H9 (cell line): Measurements from ENCODE around the gene CHORDC1. TPM values are rescaled to one million over a fixed set of nuclear protein-coding genes. Genes with fewer than 3 reads are reported as not detected.
"Not testable (repeated sequence)": the region's sequence is repeated elsewhere in the genome, so short reads cannot be mapped to it uniquely, and the experiment has no call there.

Source experiments
- DNase-seq: peaks from one replicate; pipeline ENCODE4 v3.0.0-alpha.2; 2017
- H2AFZ ChIP-seq: one replicate; pipeline ENCODE4 v1.6.1; 2013; ENCODE audit warnings: mild to moderate bottlenecking, low read length, control low read depth, moderate library complexity
- H2AK5ac ChIP-seq: 2 replicates; pipeline ENCODE4 v1.6.1; 2013; ENCODE audit warnings: low read length, control low read depth, mixed read lengths; ENCODE audit not compliant: insufficient read length
- H2BK120ac ChIP-seq: one replicate; pipeline ENCODE4 v1.6.1; 2013; ENCODE audit warnings: low read depth, mild to moderate bottlenecking, low read length, control low read depth, inconsistent platforms; ENCODE audit not compliant: poor library complexity, severe bottlenecking
- H2BK12ac ChIP-seq: 2 replicates; pipeline ENCODE4 v1.6.1; 2013; ENCODE audit warnings: low read length, control low read depth, mixed read lengths, low read depth; ENCODE audit not compliant: insufficient read length
- H2BK15ac ChIP-seq: 2 replicates; pipeline ENCODE4 v1.6.1; 2013; ENCODE audit warnings: low read depth, low read length, control low read depth
- H2BK20ac ChIP-seq: one replicate; pipeline ENCODE4 v1.6.1; 2013; ENCODE audit warnings: low read depth, mild to moderate bottlenecking, low read length, control low read depth, inconsistent platforms; ENCODE audit not compliant: poor library complexity, severe bottlenecking
- H2BK5ac ChIP-seq: 2 replicates; pipeline ENCODE4 v1.6.1; 2013; ENCODE audit warnings: low read length, control low read depth, mixed read lengths; ENCODE audit not compliant: insufficient read length
- H3K14ac ChIP-seq: 2 replicates; pipeline ENCODE4 v1.6.1; 2013; ENCODE audit warnings: low read length, control low read depth; ENCODE audit not compliant: insufficient read depth
- H3K18ac ChIP-seq: 2 replicates; pipeline ENCODE4 v1.6.1; 2013; ENCODE audit warnings: low read depth, mild to moderate bottlenecking, mixed read lengths, low read length, control low read depth; ENCODE audit not compliant: insufficient read length
- H3K23ac ChIP-seq: 2 replicates; pipeline ENCODE4 v1.6.1; 2013; ENCODE audit warnings: low read length, control low read depth, mixed read lengths, low read depth; ENCODE audit not compliant: insufficient read length
- H3K23me2 ChIP-seq: 2 replicates; pipeline ENCODE4 v1.6.1; 2013; ENCODE audit warnings: low read depth, mild to moderate bottlenecking, mixed read lengths, low read length, control low read depth; ENCODE audit not compliant: insufficient read length, poor library complexity, severe bottlenecking
- H3K27ac ChIP-seq: 2 replicates; pipeline ENCODE4 v1.5.1; 2013; ENCODE audit warnings: low read length, control low read depth, mixed read lengths, low read depth; ENCODE audit not compliant: insufficient read length
- H3K27me3 ChIP-seq: 2 replicates; pipeline ENCODE4 v1.6.1; 2013; ENCODE audit warnings: low read length, control low read depth, inconsistent platforms; ENCODE audit not compliant: insufficient read depth
- H3K4ac ChIP-seq: 2 replicates; pipeline ENCODE4 v1.6.1; 2013; ENCODE audit warnings: low read depth, mild to moderate bottlenecking, control low read depth, inconsistent platforms, low read length, moderate library complexity
- H3K4me1 ChIP-seq: 2 replicates; pipeline ENCODE4 v1.6.1; 2013; ENCODE audit warnings: low read length, control low read depth, inconsistent platforms; ENCODE audit not compliant: insufficient read depth
- H3K4me2 ChIP-seq: 2 replicates; pipeline ENCODE4 v1.6.1; 2013; ENCODE audit warnings: low read length, control low read depth, mixed read lengths; ENCODE audit not compliant: insufficient read length, insufficient read depth
- H3K56ac ChIP-seq: 2 replicates; pipeline ENCODE4 v1.6.1; 2013; ENCODE audit warnings: low read depth, mild to moderate bottlenecking, mixed read lengths, low read length, control low read depth; ENCODE audit not compliant: insufficient read length
- H3K79me1 ChIP-seq: 2 replicates; pipeline ENCODE4 v1.6.1; 2013; ENCODE audit warnings: low read depth, mild to moderate bottlenecking, moderate library complexity, low read length, control low read depth, inconsistent platforms; ENCODE audit not compliant: insufficient read depth, poor library complexity, severe bottlenecking
- H3K79me2 ChIP-seq: 2 replicates; pipeline ENCODE4 v1.6.1; 2013; ENCODE audit warnings: low read length, control low read depth, inconsistent platforms; ENCODE audit not compliant: insufficient read depth
- H3K9ac ChIP-seq: 2 replicates; pipeline ENCODE4 v1.6.1; 2013; ENCODE audit warnings: low read length, control low read depth, mixed read lengths; ENCODE audit not compliant: insufficient read length; ENCODE audit errors: extremely low read depth
- H3K9me3 ChIP-seq: one replicate; pipeline ENCODE4 v1.6.1; 2013; ENCODE audit warnings: low read depth, low read length, inconsistent platforms; ENCODE audit not compliant: control insufficient read depth
- H3T11ph ChIP-seq: one replicate; pipeline ENCODE4 v1.6.1; 2013; ENCODE audit warnings: mild to moderate bottlenecking, low read length, control low read depth, inconsistent platforms
- H4K20me1 ChIP-seq: one replicate; pipeline ENCODE4 v1.6.1; 2013; ENCODE audit not compliant: control insufficient read depth, insufficient read length, insufficient read depth
- H4K5ac ChIP-seq: 2 replicates; pipeline ENCODE4 v1.6.1; 2013; ENCODE audit warnings: low read depth, mild to moderate bottlenecking, mixed read lengths, low read length, control low read depth; ENCODE audit not compliant: insufficient read length
- H4K8ac ChIP-seq: replicated peaks from 2 replicates; pipeline ENCODE4 v1.6.1; 2013; ENCODE audit warnings: low read length, control low read depth, mixed read lengths, low read depth; ENCODE audit not compliant: insufficient read length
- H4K91ac ChIP-seq: 2 replicates; pipeline ENCODE4 v1.6.1; 2013; ENCODE audit warnings: low read depth, mild to moderate bottlenecking, moderate library complexity, mixed read lengths, low read length, control low read depth; ENCODE audit not compliant: insufficient read length
- H3K27ac Mint-ChIP-seq, 3 experiments: 2 replicates in 2 of 3; 3 replicates in 1 of 3; pipeline ENCODE4 v1.8.0; 2020 to 2021; ENCODE audit warnings: mixed read lengths in 3 of 3, mild to moderate bottlenecking in 1 of 3, moderate library complexity in 1 of 3
- H3K27me3 Mint-ChIP-seq: 2 replicates; pipeline ENCODE4 v1.8.0; 2021; ENCODE audit warnings: low read depth, mild to moderate bottlenecking, moderate library complexity, mixed read lengths
- H3K36me3 Mint-ChIP-seq, 3 experiments: 2 replicates in 2 of 3; 3 replicates in 1 of 3; pipeline ENCODE4 v1.8.0; 2020 to 2021; ENCODE audit warnings: low read depth in 3 of 3, mixed read lengths in 3 of 3; ENCODE audit not compliant: insufficient read depth in 1 of 3
- H3K4me1 Mint-ChIP-seq, 2 experiments: 2 replicates each; pipeline ENCODE4 v1.8.0; 2020; ENCODE audit warnings: mixed read lengths in 2 of 2
- H3K4me3 Mint-ChIP-seq, 2 experiments: 2 replicates in 1 of 2; 3 replicates in 1 of 2; pipeline ENCODE4 v1.8.0; 2020 to 2021; ENCODE audit warnings: mild to moderate bottlenecking in 2 of 2, mixed read lengths in 2 of 2, moderate library complexity in 1 of 2
- H3K9me3 Mint-ChIP-seq, 2 experiments: 2 replicates in 1 of 2; 3 replicates in 1 of 2; pipeline ENCODE4 v1.8.0; 2020; ENCODE audit warnings: mild to moderate bottlenecking in 2 of 2, mixed read lengths in 2 of 2, moderate library complexity in 1 of 2
- WGBS: extraction: QIAGEN DNeasy Blood & Tissue Kit; methylation state at CpG from one replicate; pipeline ENCODE4 v1.1.7; 2013; ENCODE audit warnings: missing lambda C conversion rate, low lambda C conversion rate, mixed read lengths; ENCODE audit not compliant: insufficient read length; ENCODE audit errors: extremely low coverage; 5-methylcytosine and 5-hydroxymethylcytosine counted together
- total RNA-seq: library from RNA; stranded (reverse); gene quantifications from 2 replicates; pipeline ENCODE4 v1.2.1, GENCODE V29; 2021

CHORDC1 gene
- total RNA-seq, 1 experiment from 2014 or later: 77.7 TPM

DNA sequence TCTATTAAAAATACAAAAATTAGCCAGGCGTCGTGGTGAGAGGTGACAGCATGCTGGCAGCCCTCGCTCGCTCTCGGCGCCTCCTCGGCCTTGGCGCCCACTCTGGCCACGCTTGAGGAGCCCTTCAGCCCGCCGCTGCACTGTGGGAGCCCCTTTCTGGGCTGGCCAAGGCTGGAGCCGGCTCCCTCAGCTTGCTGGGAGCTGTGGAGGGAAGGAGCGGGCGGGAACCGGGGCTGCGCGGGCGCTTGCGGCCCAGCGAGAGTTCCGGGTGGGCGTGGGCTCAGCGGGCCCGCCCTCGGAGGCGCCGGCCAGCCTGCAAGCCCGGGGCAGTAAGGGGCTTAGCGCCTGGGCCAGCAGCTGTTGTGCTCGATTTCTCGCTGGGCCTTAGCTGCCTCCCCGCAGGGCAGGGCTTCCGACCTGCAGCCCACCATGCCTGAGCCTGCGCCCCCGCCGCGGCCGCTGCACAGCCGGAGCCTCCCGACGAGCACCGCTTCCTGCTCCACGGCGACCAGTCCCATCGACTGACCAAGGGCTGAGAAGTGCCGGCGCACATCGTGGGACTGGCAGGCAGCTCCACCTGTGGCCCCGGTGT, 55.8 kb downstream of the CHORDC1 start:
- not testable (repeated sequence) for H3K18ac ChIP-seq, H3K27me3 Mint-ChIP-seq, DNase-seq, H2BK5ac ChIP-seq, H3T11ph ChIP-seq, H3K4me1 Mint-ChIP-seq, H3K9me3 Mint-ChIP-seq, H3K4me3 Mint-ChIP-seq, H3K79me1 ChIP-seq, H3K14ac ChIP-seq, H4K8ac ChIP-seq, H3K9me3 ChIP-seq, H3K56ac ChIP-seq, H2BK12ac ChIP-seq, H2AFZ ChIP-seq, H2BK20ac ChIP-seq, H4K5ac ChIP-seq, H2AK5ac ChIP-seq, H3K23ac ChIP-seq, H4K91ac ChIP-seq, H3K27me3 ChIP-seq, H4K20me1 ChIP-seq, H3K9ac ChIP-seq, H3K4me2 ChIP-seq, H3K23me2 ChIP-seq, H3K4me1 ChIP-seq, H3K27ac ChIP-seq, H3K79me2 ChIP-seq, H3K27ac Mint-ChIP-seq, H2BK15ac ChIP-seq, H3K4ac ChIP-seq, H2BK120ac ChIP-seq
- H3K36me3 Mint-ChIP-seq: peaks cover 0 to 12% (median 8%) of the 10 kb centered on the region in 3 experiments; a peak in 3 of 7 replicates
- WGBS: no CpG with 5 or more reads among the region's 49 CpGs

Other genes starting within 250 kb of the CHORDC1 start
- gene TRIM49C, start 191.9 kb downstream of the CHORDC1 start, total RNA-seq: not detected in 2 replicates
- gene UBTFL1, start 137.1 kb downstream of the CHORDC1 start, total RNA-seq: not detected in 2 replicates
- gene NAALAD2, start 88.4 kb downstream of the CHORDC1 start, total RNA-seq: 1.8 and 2.1 TPM in 2 replicates